Stimulated activated CD8-positive, alpha-beta memory T cell treated with anti-CD3 and anti-CD28 coated beads, Interleukin-4, amount 100 ng/mL, for 48 hours (primary cell): ENCODE data around the gene COL4A1.

Source experiments
- DNase-seq: peaks from one replicate; pipeline ENCODE4 v3.0.0-alpha.2; 2020

COL4A1 gene

GRCh38 chr13:110103026-110103425 is 203.9 kb downstream of the COL4A1 start:
- DNase-seq = no peak

- no peak for DNase-seq
These were observed 204.9 kb downstream of the COL4A1 start for GRCh38 chr13:110102053-110102452.

- no peak for DNase-seq
These were observed 207.0 kb downstream of the COL4A1 start for GRCh38 chr13:110099922-110100321.
